H1 (cell line): ENCODE results near the gene HILPDA.
"Not testable (repeated sequence)": the region's sequence is repeated elsewhere in the genome, so short reads cannot be mapped to it uniquely, and the experiment has no call there.

Source experiments
- CTCF ChIP-seq, 3 experiments: IDR thresholded peaks; 1 replicate in 2 of 3; 2 replicates in 1 of 3; pipeline versions ENCODE4 v1.5.1 to v1.6.1; 2011; ENCODE audit warnings: low read length in 3 of 3, mild to moderate bottlenecking in 3 of 3, inconsistent platforms in 2 of 3, low read depth in 1 of 3, moderate library complexity in 1 of 3; ENCODE audit not compliant: insufficient read depth in 1 of 3; ENCODE audit errors: control extremely low read depth in 1 of 3
- EP300 ChIP-seq, 2 experiments: IDR thresholded peaks; 1 replicate in 1 of 2; 2 replicates in 1 of 2; pipeline ENCODE4 v1.6.1; 2011 to 2012; ENCODE audit warnings: low read depth in 2 of 2, low read length in 2 of 2, mild to moderate bottlenecking in 2 of 2, borderline replicate concordance in 1 of 2, inconsistent platforms in 1 of 2, moderate library complexity in 1 of 2
- JUND ChIP-seq: IDR thresholded peaks from 2 replicates; pipeline ENCODE4 v1.6.1; 2011; ENCODE audit warnings: mild to moderate bottlenecking, improper control_type of control experiment, low read length
- POLR2AphosphoS5 ChIP-seq: IDR thresholded peaks from 2 replicates; pipeline ENCODE4 v1.6.1; 2011; ENCODE audit warnings: low read depth, low read length
- TCF12 ChIP-seq: IDR thresholded peaks from 2 replicates; pipeline ENCODE4 v1.6.1; 2011; ENCODE audit warnings: low read depth, mild to moderate bottlenecking, low read length
- USF2 ChIP-seq: IDR thresholded peaks from 2 replicates; pipeline ENCODE4 v1.6.1; 2011; ENCODE audit warnings: low read length, improper control_type of control experiment

GRCh38 chr7:128488134-128488533 is 32.5 kb downstream of the HILPDA start:
- TF ChIP-seq USF2; POLR2AphosphoS5; CTCF (IDR thresholded peaks at IDR 0.05; ENCODE audit: control extremely low read depth in 1 of 3, insufficient read depth in 1 of 3, low read depth in 1 of 3, low read length in 3 of 3); EP300 (IDR thresholded peaks at IDR 0.05; ENCODE audit: borderline replicate concordance in 1 of 2, low read depth in 2 of 2, low read length in 2 of 2); TCF12; JUND: not testable (repeated sequence)
